HFFc6 (cell line): ENCODE results near the gene SENP7. TPM values are rescaled to one million over a fixed set of nuclear protein-coding genes. Genes with fewer than 3 reads are reported as not detected.

Experiments used
- DNase-seq: peaks from one replicate; pipeline ENCODE4 v3.0.0-alpha.2; 2018
- H3K27ac Mint-ChIP-seq: 2 replicates; pipeline ENCODE4 v1.8.0; 2020; ENCODE audit warnings: mild to moderate bottlenecking, mixed read lengths
- H3K27me3 Mint-ChIP-seq: 2 replicates; pipeline ENCODE4 v1.8.0; 2021; ENCODE audit warnings: mild to moderate bottlenecking, moderate library complexity, mixed read lengths; ENCODE audit not compliant: insufficient read depth
- H3K36me3 Mint-ChIP-seq: 2 replicates; pipeline ENCODE4 v1.8.0; 2021; ENCODE audit warnings: low read depth, mixed read lengths
- H3K4me1 Mint-ChIP-seq: 2 replicates; pipeline ENCODE4 v1.8.0; 2020; ENCODE audit warnings: low read depth, mixed read lengths
- H3K4me3 Mint-ChIP-seq: 2 replicates; pipeline ENCODE4 v1.8.0; 2020; ENCODE audit warnings: mild to moderate bottlenecking, moderate library complexity, mixed read lengths
- H3K9me3 Mint-ChIP-seq: 2 replicates; pipeline ENCODE4 v1.8.0; 2020; ENCODE audit warnings: mild to moderate bottlenecking, mixed read lengths
- total RNA-seq, 6 experiments: library from RNA; stranded (reverse); fragmentation: NEBNext Ultra II Directional; extraction: Animal tissue kit (Norgen Biotek cat#: 25700); gene quantifications; 2 replicates in 1 of 6; 3 replicates in 5 of 6; pipeline ENCODE4 v1.2.3, GENCODE V29; 2021
- TF ChIP-seq, protein P1 (sequence below): fragments of 200-600 bp; sonication (generic); IDR thresholded peaks from 2 replicates; pipeline ENCODE4 v1.5.0; 2021; ENCODE audit warnings: antibody characterized with exemption, mild to moderate bottlenecking

SENP7 gene
- total RNA-seq, 6 experiments from 2014 or later = 4.1 to 6.7 (median 5.6) TPM

DNA sequence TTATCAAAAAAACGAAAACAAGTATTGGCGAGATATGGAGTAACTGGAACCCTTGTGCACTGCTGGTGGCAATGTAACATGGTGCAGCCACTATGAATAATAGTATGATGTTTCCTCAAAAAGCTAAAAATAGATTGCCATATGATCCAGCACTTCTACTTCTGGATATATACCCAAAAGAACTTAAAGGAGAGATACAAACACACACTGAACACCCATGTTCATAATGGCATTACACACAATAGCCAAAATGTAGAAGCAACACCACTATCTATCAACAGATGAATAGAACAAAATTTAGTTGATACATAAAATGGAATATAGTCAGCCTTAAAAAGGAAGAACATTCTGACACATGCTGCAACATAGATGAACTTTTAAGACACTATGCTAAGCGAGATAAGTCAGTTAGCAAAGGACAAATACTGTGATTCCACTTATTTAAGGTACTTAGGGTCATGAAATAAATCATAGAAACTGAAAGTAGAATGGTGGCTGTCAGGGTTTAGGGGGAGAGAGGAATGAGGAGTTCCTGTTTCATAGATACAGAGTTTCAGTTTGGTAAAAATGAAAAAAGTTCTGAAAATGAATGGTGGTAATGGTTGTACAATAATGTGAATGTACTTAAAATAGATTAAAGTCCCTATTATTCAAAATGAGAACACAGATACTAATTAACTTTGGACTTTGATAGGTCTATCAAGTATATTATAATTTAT lies 133.2 kb downstream of the SENP7 start:
- H3K4me3 Mint-ChIP-seq = no peak overlapping the region
- H3K27ac Mint-ChIP-seq = no peak overlapping the region
- no peaks in the 10 kb centered on the region for H3K27me3 Mint-ChIP-seq
- H3K4me1 Mint-ChIP-seq = peaks cover 18% of the 10 kb centered on the region
- no peak for DNase-seq
- TF ChIP-seq, protein P1, sequence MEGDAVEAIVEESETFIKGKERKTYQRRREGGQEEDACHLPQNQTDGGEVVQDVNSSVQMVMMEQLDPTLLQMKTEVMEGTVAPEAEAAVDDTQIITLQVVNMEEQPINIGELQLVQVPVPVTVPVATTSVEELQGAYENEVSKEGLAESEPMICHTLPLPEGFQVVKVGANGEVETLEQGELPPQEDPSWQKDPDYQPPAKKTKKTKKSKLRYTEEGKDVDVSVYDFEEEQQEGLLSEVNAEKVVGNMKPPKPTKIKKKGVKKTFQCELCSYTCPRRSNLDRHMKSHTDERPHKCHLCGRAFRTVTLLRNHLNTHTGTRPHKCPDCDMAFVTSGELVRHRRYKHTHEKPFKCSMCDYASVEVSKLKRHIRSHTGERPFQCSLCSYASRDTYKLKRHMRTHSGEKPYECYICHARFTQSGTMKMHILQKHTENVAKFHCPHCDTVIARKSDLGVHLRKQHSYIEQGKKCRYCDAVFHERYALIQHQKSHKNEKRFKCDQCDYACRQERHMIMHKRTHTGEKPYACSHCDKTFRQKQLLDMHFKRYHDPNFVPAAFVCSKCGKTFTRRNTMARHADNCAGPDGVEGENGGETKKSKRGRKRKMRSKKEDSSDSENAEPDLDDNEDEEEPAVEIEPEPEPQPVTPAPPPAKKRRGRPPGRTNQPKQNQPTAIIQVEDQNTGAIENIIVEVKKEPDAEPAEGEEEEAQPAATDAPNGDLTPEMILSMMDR = no peak
- H3K36me3 Mint-ChIP-seq = peaks cover 14% of the 10 kb centered on the region
- peaks cover 6% of the 10 kb centered on the region for H3K9me3 Mint-ChIP-seq

DNA sequence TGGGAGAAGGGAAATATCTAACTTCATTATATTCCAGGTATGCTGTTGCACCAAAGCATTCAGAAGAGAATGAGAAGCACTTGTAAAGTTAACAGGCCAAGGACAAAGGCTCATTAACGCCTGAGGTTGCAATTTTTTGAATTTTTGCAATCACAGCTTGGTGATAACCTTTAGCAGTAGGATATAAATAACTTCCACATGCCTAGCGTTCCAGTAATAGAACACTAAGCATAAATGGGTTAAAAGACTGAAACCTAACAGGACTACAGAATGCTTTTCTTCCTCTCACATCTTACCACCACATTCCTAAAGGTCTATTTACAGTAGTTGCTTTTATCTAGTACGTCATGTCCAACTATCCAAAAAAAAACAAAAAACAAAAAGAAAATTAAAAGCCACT lies 135.2 kb downstream of the SENP7 start:
- Mint-ChIP-seq H3K4me1 (peaks cover 18% of the 10 kb centered on the region), H3K27ac (no peak overlapping the region), H3K4me3 (no peak overlapping the region), H3K36me3 (peaks cover 14% of the 10 kb centered on the region), H3K9me3 (peaks cover 6% of the 10 kb centered on the region), H3K27me3 (no peaks in the 10 kb centered on the region)
- TF ChIP-seq, protein P1 = no peak
- DNase-seq = no peak

DNA sequence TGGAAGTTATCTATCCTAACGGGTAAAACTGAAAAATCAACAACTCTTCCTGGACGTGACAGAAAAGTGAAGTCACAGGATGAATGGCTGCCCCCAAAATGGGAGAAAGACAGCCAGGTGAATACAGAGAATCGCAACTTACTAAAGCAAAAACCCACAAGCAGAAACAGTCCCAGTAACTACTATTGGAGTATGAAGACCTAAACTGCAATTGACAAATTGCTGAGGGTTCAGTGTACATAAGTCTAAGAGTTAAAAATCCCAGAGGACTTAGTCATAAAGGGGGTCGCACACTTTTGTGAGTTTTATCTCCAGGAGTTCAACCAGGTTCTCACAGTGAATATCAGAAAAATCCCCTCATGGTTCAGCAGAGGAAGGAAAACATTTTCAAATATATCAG lies 135.8 kb downstream of the SENP7 start:
- no peak overlapping the region for H3K27ac Mint-ChIP-seq
- no peaks in the 10 kb centered on the region for H3K27me3 Mint-ChIP-seq
- peaks cover 18% of the 10 kb centered on the region for H3K4me1 Mint-ChIP-seq
- peaks cover 6% of the 10 kb centered on the region for H3K9me3 Mint-ChIP-seq
- H3K36me3 Mint-ChIP-seq = peaks cover 14% of the 10 kb centered on the region
- no peak for DNase-seq
- no peak overlapping the region for H3K4me3 Mint-ChIP-seq
- TF ChIP-seq, protein P1 = no peak

DNA sequence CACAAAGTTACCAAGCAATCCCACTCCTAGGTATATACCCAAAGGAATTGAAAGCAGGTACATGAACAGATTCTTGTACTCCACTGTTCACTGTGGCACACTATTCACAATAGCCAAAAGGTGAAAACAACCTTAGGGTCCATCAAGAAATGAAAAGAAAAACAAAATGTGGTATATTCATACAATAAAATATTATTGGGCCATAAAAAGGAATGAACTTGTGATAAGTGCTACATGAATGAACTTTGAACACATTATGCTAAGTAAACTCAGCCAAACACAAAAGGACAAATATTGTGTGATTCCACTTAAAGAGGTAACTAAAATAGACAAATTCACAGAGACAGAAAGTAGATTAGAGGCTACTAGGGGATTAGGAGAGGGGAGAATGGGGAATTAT lies 137.4 kb downstream of the SENP7 start:
- no peak overlapping the region for H3K27ac Mint-ChIP-seq
- H3K9me3 Mint-ChIP-seq = peaks cover 6% of the 10 kb centered on the region
- DNase-seq = no peak
- peaks cover 14% of the 10 kb centered on the region for H3K36me3 Mint-ChIP-seq
- TF ChIP-seq, protein P1 = no peak
- H3K4me3 Mint-ChIP-seq = no peak overlapping the region
- peaks cover 18% of the 10 kb centered on the region for H3K4me1 Mint-ChIP-seq
- H3K27me3 Mint-ChIP-seq = no peaks in the 10 kb centered on the region

DNA sequence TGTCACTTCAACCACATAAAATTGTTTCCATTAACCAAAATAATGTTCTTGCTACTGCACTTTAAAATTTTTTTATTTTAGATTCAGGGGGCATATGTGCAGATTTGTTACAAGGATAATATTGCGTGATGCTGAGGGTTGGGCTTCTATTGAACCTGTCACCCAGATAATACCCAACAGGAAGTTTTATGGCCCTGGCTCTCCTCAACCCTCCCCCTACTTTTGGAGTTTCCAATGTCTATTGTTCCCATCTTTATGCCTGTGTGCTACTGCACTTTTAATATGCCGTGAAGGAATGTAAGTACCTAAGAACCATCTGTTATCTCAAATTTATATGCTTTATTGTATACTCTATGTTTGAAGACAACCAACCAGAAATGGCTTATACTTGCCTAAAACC lies 150.6 kb downstream of the SENP7 start:
- H3K4me3 Mint-ChIP-seq = no peak overlapping the region
- peaks cover 48% of the 10 kb centered on the region for H3K36me3 Mint-ChIP-seq
- H3K9me3 Mint-ChIP-seq = peaks cover 27% of the 10 kb centered on the region
- H3K4me1 Mint-ChIP-seq = no peaks in the 10 kb centered on the region
- H3K27me3 Mint-ChIP-seq = no peaks in the 10 kb centered on the region
- TF ChIP-seq, protein P1 = no peak
- no peak overlapping the region for H3K27ac Mint-ChIP-seq
- no peak for DNase-seq
